HepG2 (cell line): ENCODE measurements around the gene PREX1. TPM values are rescaled to one million over a fixed set of nuclear protein-coding genes. Genes with fewer than 3 reads are reported as not detected.

ENCODE experiments used
- ATAC-seq: fragments of 200-7000 bp; cut with Tn5 transposase; 3 replicates; pipeline ENCODE4 v1.9.1; 2020; ENCODE audit warnings: mild to moderate bottlenecking, moderate library complexity
- BruUV-seq: library from RNA; stranded (reverse); fragments of 400-500 nt; replicated peaks from 2 replicates; lab custom pipeline; 2021; lab: Mats Ljungman, UMichigan
- CTCF ChIA-PET: fragments of 300-600 bp; formaldehyde crosslinking; extraction: SDS; loops from one replicate; lab custom pipeline; 2021; ENCODE audit warnings: low total read pairs, inconsistent platforms, low intra/inter-chr PET ratio; lab: Yijun Ruan, JAX
- POLR2A ChIA-PET: fragments of 350-600 bp; sonication (Branson Sonifier 250); formaldehyde crosslinking; loops from one replicate; lab custom pipeline; 2020; ENCODE audit warnings: antibody characterized with exemption, inconsistent platforms; lab: Yijun Ruan, JAX
- DNase-seq: peaks from one replicate; pipeline ENCODE4 v3.0.0-alpha.2; 2015; ENCODE audit warnings: low spot score
- FAIRE-seq: peaks from 3 replicates; lab custom pipeline; 2011; peaks lifted over from hg19 to GRCh38; lab: Jason Lieb, UNC
- H2AFZ ChIP-seq: one replicate; pipeline ENCODE4 v1.6.1; 2011; ENCODE audit warnings: low read length, inconsistent platforms
- H3K27ac ChIP-seq: fragments of 300-600 bp; 3 replicates; pipeline ENCODE4 v1.8.0; 2011; ENCODE audit warnings: mixed run types, mild to moderate bottlenecking, mixed read lengths, low read length, inconsistent platforms; ENCODE audit not compliant: insufficient read depth; ENCODE audit errors: extremely low read length
- H3K27me3 ChIP-seq, 2 experiments: fragments of 200-600 bp in 1 of 2; 2 replicates in 1 of 2; 3 replicates in 1 of 2; pipeline versions ENCODE4 v1.6.0 to v1.8.0; 2011; ENCODE audit warnings: low read length in 2 of 2, mild to moderate bottlenecking in 2 of 2, moderate library complexity in 2 of 2, inconsistent platforms in 1 of 2; ENCODE audit not compliant: insufficient read depth in 2 of 2, control insufficient read depth in 1 of 2
- H3K36me3 ChIP-seq, 2 experiments: fragments of 200-600 bp in 1 of 2; replicated peaks in 1 of 2; 2 replicates in 1 of 2; 3 replicates in 1 of 2; pipeline versions ENCODE4 v1.5.1 to v1.8.0; 2011; ENCODE audit warnings: low read length in 2 of 2, inconsistent platforms in 1 of 2; ENCODE audit not compliant: insufficient read depth in 2 of 2, control insufficient read depth in 1 of 2
- H3K4me1 ChIP-seq: 2 replicates; pipeline ENCODE4 v1.5.1; 2012; ENCODE audit warnings: low read length, inconsistent platforms; ENCODE audit not compliant: insufficient read depth
- H3K4me2 ChIP-seq: 2 replicates; pipeline ENCODE4 v1.6.0; 2011; ENCODE audit warnings: low read depth, low read length, inconsistent platforms
- H3K4me3 ChIP-seq, 3 experiments: fragments of 200-600 bp in 1 of 3; sonication (generic), shearing (Covaris generic) in 1 of 3; replicated peaks in 1 of 3; 2 replicates each; pipeline ENCODE4 v1.5.1; 2011 to 2016; ENCODE audit warnings: low read length in 3 of 3, inconsistent platforms in 2 of 3, low read depth in 2 of 3, mild to moderate bottlenecking in 2 of 3, control low read depth in 1 of 3, mixed read lengths in 1 of 3; ENCODE audit not compliant: insufficient read depth in 1 of 3
- H3K79me2 ChIP-seq: one replicate; pipeline ENCODE4 v1.6.1; 2011; ENCODE audit warnings: low read length, inconsistent platforms; ENCODE audit not compliant: insufficient read depth
- H3K9ac ChIP-seq: 2 replicates; pipeline ENCODE4 v1.6.0; 2011; ENCODE audit warnings: mild to moderate bottlenecking, low read depth, low read length, inconsistent platforms; ENCODE audit not compliant: insufficient read depth
- H3K9me3 ChIP-seq: 2 replicates; pipeline ENCODE4 v1.5.1; 2012; ENCODE audit warnings: mild to moderate bottlenecking, low read length
- H4K20me1 ChIP-seq: 2 replicates; pipeline ENCODE4 v1.6.0; 2011; ENCODE audit warnings: inconsistent platforms, mild to moderate bottlenecking, low read length, moderate library complexity; ENCODE audit not compliant: insufficient read depth
- ATF7 ChIP-seq, 2 experiments: fragments of 450-650 bp in 1 of 2; sonication (generic) in 1 of 2; formaldehyde crosslinking in 1 of 2; IDR thresholded peaks; 2 replicates each; pipeline versions ENCODE4 v1.4.0 to v1.6.1; 2016 to 2020; ENCODE audit warnings: antibody characterized with exemption in 1 of 2, mild to moderate bottlenecking in 1 of 2, missing genetic modification reagents in 1 of 2
- KLF9 ChIP-seq: IDR thresholded peaks from 2 replicates; pipeline ENCODE4 v1.6.1; 2016; ENCODE audit warnings: low read depth
- MIER3 ChIP-seq: IDR thresholded peaks from 2 replicates; pipeline ENCODE4 v1.6.1; 2016; ENCODE audit warnings: missing compliant biosample characterization, borderline replicate concordance
- ZNF260 ChIP-seq: sonication (generic); formaldehyde crosslinking; IDR thresholded peaks from 2 replicates; pipeline ENCODE4 v1.4.0; 2020; ENCODE audit warnings: missing genetic modification reagents, low read depth, mild to moderate bottlenecking, borderline replicate concordance
- ZNF264 ChIP-seq: sonication (generic); formaldehyde crosslinking; IDR thresholded peaks from 2 replicates; pipeline ENCODE4 v1.4.0; 2020; ENCODE audit warnings: missing genetic modification reagents
- ZNF546 ChIP-seq: sonication (generic); formaldehyde crosslinking; conservative IDR thresholded peaks from 2 replicates; pipeline ENCODE4 v1.8.1; 2023; ENCODE audit warnings: mild to moderate bottlenecking, missing genetic modification reagents
- ZNF572 ChIP-seq: sonication (generic); formaldehyde crosslinking; IDR thresholded peaks from 2 replicates; pipeline ENCODE4 v1.5.1; 2020; ENCODE audit warnings: mild to moderate bottlenecking, missing genetic modification reagents
- whole genome bisulfite sequencing: methylation state at CpG from one replicate; pipeline ENCODE4 v1.1.6; 2017; ENCODE audit warnings: low lambda C conversion rate; 5-methylcytosine and 5-hydroxymethylcytosine counted together
- in situ Hi-C: cut with HindIII; loops from 2 replicates; pipeline ENCODE4 v1.10.0; 2017; ENCODE audit warnings: low pct_unique_long_range_greater_than_20kb; ENCODE audit not compliant: extremely low pct_ligation_motif_present
- intact Hi-C: fragments of 100-400 bp; cut with micrococcal nuclease; formaldehyde crosslinking; loops from one replicate; pipeline ENCODE4 v1.10.0; 2022; ENCODE audit not compliant: unreplicated experiment
- polyA plus RNA-seq, 8 experiments: library from polyadenylated mRNA; depleted of rRNA in 3 of 8; stranded (reverse) in 7 of 8; unstranded in 1 of 8; fragments of >200 nt; fragmentation: Illumina TruSeq in 4 of 8; extraction: Trizol in 4 of 8; gene quantifications; 2 replicates each; pipeline versions ENCODE4 v1.2.1 to v1.2.3, GENCODE V29; 2011 to 2016; ENCODE audit warnings: low read depth in 4 of 8, missing spikeins in 1 of 8, mixed read lengths in 1 of 8; ENCODE audit not compliant: insufficient read depth in 1 of 8
- total RNA-seq, 5 experiments: library from RNA; depleted of rRNA; stranded (reverse); fragments of >200 nt; fragmentation: Illumina TruSeq; extraction: Trizol; gene quantifications; 2 replicates each; pipeline ENCODE4 v1.2.3, GENCODE V29; 2016; ENCODE audit warnings: low read depth in 1 of 5
- TF ChIP-seq, protein P1 (sequence below): sonication (generic); formaldehyde crosslinking; IDR thresholded peaks from 2 replicates; pipeline ENCODE4 v1.5.0; 2020; ENCODE audit warnings: missing genetic modification reagents
- TF ChIP-seq, protein P2 (sequence below): IDR thresholded peaks from 2 replicates; pipeline ENCODE4 v1.6.1; 2016; ENCODE audit warnings: missing compliant biosample characterization, missing genetic modification reagents, borderline replicate concordance
- TF ChIP-seq, protein P3 (sequence below): sonication (generic); formaldehyde crosslinking; IDR thresholded peaks from 2 replicates; pipeline ENCODE4 v1.9.0; 2021; ENCODE audit warnings: missing genetic modification reagents, borderline replicate concordance
- TF ChIP-seq, protein P4 (sequence below): IDR thresholded peaks from 2 replicates; pipeline ENCODE4 v1.6.1; 2016

Gene PREX1
- total and polyA plus RNA-seq, 2 of the 13 experiments (the other 11 are each of a cell fraction or from before 2014, with no cell fraction given) = 0.02 to 0.04 TPM

DNA sequence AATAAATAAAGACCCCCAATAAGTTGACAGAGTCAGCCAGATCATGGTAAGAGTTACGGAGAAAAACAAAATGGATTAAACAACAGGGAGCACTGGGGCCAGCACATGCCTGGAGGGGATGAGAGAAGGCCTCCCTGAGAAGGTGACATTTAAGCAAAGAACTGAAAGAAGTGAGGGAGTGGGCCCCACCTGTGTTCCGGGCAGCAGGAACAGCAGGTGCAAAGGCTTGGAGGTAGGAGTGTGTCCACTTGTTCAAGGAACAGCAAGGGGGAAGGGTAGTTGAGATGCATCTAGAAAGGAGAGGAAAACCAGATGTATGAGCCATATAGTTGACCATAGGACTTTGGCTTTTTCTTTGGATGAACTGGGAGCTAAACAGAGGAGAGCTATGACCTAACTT, 7.6 kb upstream of the PREX1 start:
- POLR2A ChIA-PET = no interaction called here
- no TSS peak for BruUV-seq
- Histone ChIP-seq H3K9ac (no peak overlapping the region), H3K79me2 (no peaks in the 10 kb centered on the region), H3K4me1 (no peaks in the 10 kb centered on the region), H3K27me3 (peaks cover 2 to 28% of the 10 kb centered on the region in 2 experiments; a peak in 4 of 5 replicates), H3K9me3 (no peaks in the 10 kb centered on the region), H3K4me2 (no peak overlapping the region), H2AFZ (no peak overlapping the region), H3K27ac (no peak overlapping the region), H3K36me3 (no peaks in the 10 kb centered on the region), H3K4me3 (no peak overlapping the region), H4K20me1 (no peaks in the 10 kb centered on the region)
- intact Hi-C loops = no loop called here
- CTCF ChIA-PET = no interaction called here
- in situ Hi-C loops = no loop called here
- FAIRE-seq = no peak
- WGBS = 41% methylated on average over 2 of the region's 2 CpGs
- TF ChIP-seq, protein P1, sequence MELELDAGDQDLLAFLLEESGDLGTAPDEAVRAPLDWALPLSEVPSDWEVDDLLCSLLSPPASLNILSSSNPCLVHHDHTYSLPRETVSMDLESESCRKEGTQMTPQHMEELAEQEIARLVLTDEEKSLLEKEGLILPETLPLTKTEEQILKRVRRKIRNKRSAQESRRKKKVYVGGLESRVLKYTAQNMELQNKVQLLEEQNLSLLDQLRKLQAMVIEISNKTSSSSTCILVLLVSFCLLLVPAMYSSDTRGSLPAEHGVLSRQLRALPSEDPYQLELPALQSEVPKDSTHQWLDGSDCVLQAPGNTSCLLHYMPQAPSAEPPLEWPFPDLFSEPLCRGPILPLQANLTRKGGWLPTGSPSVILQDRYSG (CRISPR knock-in tag) = no peak
- no peak for TF ChIP-seq KLF9 (CRISPR knock-in tag)
- TF ChIP-seq ATF7 (IDR thresholded peaks at IDR 0.05) = no peak
- no peak for TF ChIP-seq ATF7 (CRISPR knock-in tag; IDR thresholded peaks at IDR 0.05)
- TF ChIP-seq ZNF546 (CRISPR knock-in tag) = no peak
- TF ChIP-seq MIER3 (CRISPR knock-in tag) = no peak
- TF ChIP-seq, protein P2, sequence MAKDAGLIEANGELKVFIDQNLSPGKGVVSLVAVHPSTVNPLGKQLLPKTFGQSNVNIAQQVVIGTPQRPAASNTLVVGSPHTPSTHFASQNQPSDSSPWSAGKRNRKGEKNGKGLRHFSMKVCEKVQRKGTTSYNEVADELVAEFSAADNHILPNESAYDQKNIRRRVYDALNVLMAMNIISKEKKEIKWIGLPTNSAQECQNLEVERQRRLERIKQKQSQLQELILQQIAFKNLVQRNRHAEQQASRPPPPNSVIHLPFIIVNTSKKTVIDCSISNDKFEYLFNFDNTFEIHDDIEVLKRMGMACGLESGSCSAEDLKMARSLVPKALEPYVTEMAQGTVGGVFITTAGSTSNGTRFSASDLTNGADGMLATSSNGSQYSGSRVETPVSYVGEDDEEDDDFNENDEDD (CRISPR knock-in tag) = no peak
- DNase-seq = no peak
- no peak for ATAC-seq

DNA sequence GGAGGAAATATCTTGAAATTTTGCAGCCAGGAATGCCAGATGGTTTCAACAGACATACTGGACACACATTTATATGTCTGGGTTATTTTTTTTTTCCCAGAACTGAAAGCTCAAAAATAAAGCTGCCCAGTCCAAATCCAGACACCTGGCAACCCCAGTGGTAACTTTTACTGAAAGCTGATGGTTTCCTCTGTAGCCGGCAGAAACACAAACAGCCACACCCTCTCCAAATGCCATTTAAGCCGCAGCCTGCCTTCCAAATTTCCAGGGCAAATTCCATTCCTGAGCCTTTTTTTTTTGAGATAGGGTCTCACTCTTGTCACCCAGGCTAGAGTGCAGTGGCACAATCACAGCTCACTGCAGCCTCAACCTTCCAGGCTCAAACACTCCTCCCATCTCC, 6.5 kb upstream of the PREX1 start:
- Histone ChIP-seq H3K4me3 (no peak overlapping the region), H3K4me2 (no peak overlapping the region), H3K27me3 (peaks cover 3 to 39% of the 10 kb centered on the region in 2 experiments; a peak in 4 of 5 replicates), H3K79me2 (no peaks in the 10 kb centered on the region), H3K27ac (no peak overlapping the region), H3K9me3 (no peaks in the 10 kb centered on the region), H4K20me1 (no peaks in the 10 kb centered on the region), H3K4me1 (no peaks in the 10 kb centered on the region), H3K9ac (no peak overlapping the region), H3K36me3 (no peaks in the 10 kb centered on the region), H2AFZ (no peak overlapping the region)
- in situ Hi-C loops (no loop called here), intact Hi-C loops (no loop called here)
- no peak for DNase-seq
- ChIA-PET CTCF (no interaction called here), POLR2A (no interaction called here)
- no TSS peak for BruUV-seq
- FAIRE-seq = no peak
- 4% methylated on average over 2 of the region's 2 CpGs for WGBS
- no peak for ATAC-seq
- TF ChIP-seq ZNF264 (CRISPR knock-in tag) = no peak
- TF ChIP-seq, protein P3, sequence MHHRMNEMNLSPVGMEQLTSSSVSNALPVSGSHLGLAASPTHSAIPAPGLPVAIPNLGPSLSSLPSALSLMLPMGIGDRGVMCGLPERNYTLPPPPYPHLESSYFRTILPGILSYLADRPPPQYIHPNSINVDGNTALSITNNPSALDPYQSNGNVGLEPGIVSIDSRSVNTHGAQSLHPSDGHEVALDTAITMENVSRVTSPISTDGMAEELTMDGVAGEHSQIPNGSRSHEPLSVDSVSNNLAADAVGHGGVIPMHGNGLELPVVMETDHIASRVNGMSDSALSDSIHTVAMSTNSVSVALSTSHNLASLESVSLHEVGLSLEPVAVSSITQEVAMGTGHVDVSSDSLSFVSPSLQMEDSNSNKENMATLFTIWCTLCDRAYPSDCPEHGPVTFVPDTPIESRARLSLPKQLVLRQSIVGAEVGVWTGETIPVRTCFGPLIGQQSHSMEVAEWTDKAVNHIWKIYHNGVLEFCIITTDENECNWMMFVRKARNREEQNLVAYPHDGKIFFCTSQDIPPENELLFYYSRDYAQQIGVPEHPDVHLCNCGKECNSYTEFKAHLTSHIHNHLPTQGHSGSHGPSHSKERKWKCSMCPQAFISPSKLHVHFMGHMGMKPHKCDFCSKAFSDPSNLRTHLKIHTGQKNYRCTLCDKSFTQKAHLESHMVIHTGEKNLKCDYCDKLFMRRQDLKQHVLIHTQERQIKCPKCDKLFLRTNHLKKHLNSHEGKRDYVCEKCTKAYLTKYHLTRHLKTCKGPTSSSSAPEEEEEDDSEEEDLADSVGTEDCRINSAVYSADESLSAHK (CRISPR knock-in tag) = no peak
- no peak for TF ChIP-seq ZNF260
- TF ChIP-seq ZNF572 (CRISPR knock-in tag) = no peak
- TF ChIP-seq, protein P4, sequence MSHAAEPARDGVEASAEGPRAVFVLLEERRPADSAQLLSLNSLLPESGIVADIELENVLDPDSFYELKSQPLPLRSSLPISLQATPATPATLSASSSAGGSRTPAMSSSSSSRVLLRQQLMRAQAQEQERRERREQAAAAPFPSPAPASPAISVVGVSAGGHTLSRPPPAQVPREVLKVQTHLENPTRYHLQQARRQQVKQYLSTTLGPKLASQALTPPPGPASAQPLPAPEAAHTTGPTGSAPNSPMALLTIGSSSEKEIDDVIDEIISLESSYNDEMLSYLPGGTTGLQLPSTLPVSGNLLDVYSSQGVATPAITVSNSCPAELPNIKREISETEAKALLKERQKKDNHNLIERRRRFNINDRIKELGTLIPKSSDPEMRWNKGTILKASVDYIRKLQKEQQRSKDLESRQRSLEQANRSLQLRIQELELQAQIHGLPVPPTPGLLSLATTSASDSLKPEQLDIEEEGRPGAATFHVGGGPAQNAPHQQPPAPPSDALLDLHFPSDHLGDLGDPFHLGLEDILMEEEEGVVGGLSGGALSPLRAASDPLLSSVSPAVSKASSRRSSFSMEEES (CRISPR knock-in tag) = no peak
